HG02840 (cell line): ENCODE data around the gene CLDN2.
"Not testable (repeated sequence)": the region's sequence is repeated elsewhere in the genome, so short reads cannot be mapped to it uniquely, and the experiment has no call there.

Experiments
- ATAC-seq: cut with Tn5 transposase; IDR thresholded peaks from one replicate; pipeline ENCODE4 v1.9.1; 2021; ENCODE audit warnings: mild to moderate bottlenecking, moderate library complexity, moderate number of reproducible peaks; ENCODE audit not compliant: unreplicated experiment, low FRiP score

Gene CLDN2

DNA sequence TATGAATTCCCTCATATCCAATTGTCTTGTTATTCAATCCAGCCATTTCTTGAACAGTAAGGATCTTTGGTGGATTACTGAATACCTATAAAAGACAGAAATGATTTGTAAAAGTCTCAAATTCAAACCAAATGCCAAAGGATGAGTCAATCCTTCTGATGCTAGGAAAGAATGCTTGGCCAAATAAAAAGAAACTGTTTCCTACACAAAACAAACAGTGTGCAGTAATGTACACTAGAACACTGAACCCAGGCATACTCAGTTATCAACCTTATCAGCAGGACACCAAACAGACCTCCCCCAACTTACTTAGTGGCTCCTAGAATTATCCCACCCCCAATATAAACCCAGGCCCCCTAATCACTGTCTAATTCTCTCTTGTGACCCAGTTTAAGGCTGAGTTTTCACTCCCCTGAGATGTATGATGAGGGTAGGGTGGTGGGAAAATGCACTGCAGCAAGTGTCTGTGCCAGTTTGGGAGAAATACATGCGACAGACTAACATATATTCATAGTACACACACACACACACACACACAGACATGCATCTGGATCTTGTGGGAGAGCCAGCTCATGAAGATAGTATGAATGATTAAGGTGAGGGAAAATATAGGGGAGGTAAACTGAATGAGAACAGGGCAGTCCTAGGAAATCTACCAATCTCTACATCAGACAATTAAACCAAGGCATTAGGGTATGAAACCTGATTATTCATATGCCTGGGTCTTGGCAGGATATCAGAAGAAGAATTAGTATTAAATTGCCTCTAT lies 35.0 kb downstream of the CLDN2 start:
- ATAC-seq = no peak

- no peak for ATAC-seq
These were observed 37.7 kb downstream of the CLDN2 start for GRCh38 chrX:106957856-106958255.

GRCh38 chrX:106959901-106960300 lies 39.7 kb downstream of the CLDN2 start:
- no peak for ATAC-seq

- ATAC-seq = no peak
These were observed 42.9 kb downstream of the CLDN2 start for GRCh38 chrX:106963111-106963510.

DNA sequence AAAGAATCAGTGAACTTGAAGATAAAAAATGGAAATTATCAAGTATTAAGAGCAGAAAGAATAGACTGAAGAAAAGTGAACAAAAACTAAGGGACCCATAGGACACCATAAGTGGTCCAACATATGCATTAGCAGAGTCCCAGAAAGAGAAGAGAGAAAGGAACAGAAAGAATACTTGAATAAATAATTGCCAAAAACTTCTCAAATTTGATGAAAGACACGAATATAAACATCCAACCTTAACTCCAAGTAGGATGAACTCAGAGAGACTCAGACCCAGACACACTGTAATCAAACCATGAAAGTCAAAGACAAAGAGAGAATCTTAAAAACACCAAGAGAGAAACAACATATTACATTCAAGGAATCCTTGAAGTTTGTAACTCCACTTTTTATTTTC lies 44.1 kb downstream of the CLDN2 start:
- no peak for ATAC-seq

- not testable (repeated sequence) for ATAC-seq
These were observed 46.3 kb downstream of the CLDN2 start for GRCh38 chrX:106966547-106966946.

- ATAC-seq = no peak
These were observed 52.7 kb downstream of the CLDN2 start for GRCh38 chrX:106972896-106973295.

DNA sequence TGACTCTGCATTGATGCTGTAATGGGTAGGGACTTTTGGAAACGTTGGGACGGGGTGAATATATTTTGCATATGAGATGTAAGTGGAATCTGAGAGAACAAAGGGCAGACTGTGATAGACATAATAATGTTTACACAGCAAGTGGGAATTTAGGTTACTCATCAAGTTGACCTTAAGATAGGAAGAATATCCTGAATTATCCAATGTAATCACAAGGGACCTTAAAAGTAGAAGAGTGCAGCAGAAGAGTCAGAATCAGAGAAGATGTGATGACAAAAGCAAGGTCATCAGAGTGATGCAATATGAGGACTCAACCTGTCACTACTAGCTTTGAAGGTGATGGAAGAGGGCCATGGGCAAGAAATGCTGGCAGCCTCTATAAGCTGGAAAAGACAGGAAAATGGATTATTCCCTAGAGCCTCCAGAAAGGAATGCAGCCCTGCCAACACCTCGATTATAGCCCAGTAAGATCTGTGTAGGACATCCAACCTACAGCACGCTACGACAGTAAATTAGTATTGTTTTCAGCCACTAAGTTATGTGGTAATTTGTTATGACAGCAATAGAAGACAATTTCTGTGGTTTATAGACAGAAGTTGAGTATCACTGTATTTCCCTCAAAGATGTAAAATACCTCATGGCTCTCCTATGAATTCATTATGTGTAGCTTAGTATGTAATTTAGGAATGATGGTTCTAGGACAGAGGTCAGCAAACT lies 53.4 kb downstream of the CLDN2 start:
- no peak for ATAC-seq

DNA sequence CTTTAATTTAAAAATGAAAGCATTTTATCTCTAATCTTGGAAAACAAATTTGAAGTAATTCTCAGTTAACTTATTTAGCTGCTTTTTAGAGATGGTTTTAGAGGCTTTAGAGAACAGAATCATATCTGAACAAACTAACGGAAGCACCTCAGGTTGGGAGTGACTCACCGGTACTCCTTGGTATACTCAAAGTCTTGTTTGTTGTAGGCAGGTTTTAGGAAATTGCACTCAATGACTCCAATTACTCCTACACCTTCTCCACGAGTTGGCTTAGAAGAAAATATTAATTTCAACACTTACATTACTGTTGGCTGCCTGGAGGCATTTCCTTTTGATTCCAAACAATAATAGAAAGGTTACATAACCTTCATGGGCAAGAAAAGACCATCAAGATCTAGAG lies 56.2 kb downstream of the CLDN2 start:
- ATAC-seq = no peak
